GM21825 (cell line): ENCODE measurements around the gene QRICH2.
"Not testable (repeated sequence)": the region's sequence is repeated elsewhere in the genome, so short reads cannot be mapped to it uniquely, and the experiment has no call there.

Source experiments
- ATAC-seq: cut with Tn5 transposase; IDR thresholded peaks from one replicate; pipeline ENCODE4 v1.9.1; 2021; ENCODE audit warnings: mild to moderate bottlenecking, moderate library complexity; ENCODE audit not compliant: unreplicated experiment

Gene QRICH2

GRCh38 chr17:76250141-76250540 is 57.9 kb downstream of the QRICH2 start:
- no peak for ATAC-seq

GRCh38 chr17:76248013-76248782 is 59.9 kb downstream of the QRICH2 start:
- no peak for ATAC-seq

GRCh38 chr17:76247304-76247703 is 60.8 kb downstream of the QRICH2 start:
- ATAC-seq: no peak

- peak; percentile 92 for ATAC-seq
Measured at GRCh38 chr17:76246080-76247066, 61.7 kb downstream of the QRICH2 start.

GRCh38 chr17:76244721-76245120 is 63.4 kb downstream of the QRICH2 start:
- not testable (repeated sequence) for ATAC-seq

GRCh38 chr17:76243826-76244679 is 64.0 kb downstream of the QRICH2 start:
- no peak for ATAC-seq

- no peak for ATAC-seq
Measured at GRCh38 chr17:76241691-76242255, 66.3 kb downstream of the QRICH2 start.

GRCh38 chr17:76241204-76241538 is 66.9 kb downstream of the QRICH2 start:
- ATAC-seq: no peak

- ATAC-seq: no peak
Measured at GRCh38 chr17:76240461-76241203, 67.4 kb downstream of the QRICH2 start, which contains the start of gene RNF157. Gene RNF157, minus strand, starts transcription at chr17:76240493. Its CDS starts 253 bp downstream, at chr17:76240240.

- ATAC-seq: no peak
Measured at GRCh38 chr17:76239538-76240274, 68.4 kb downstream of the QRICH2 start.

- no peak for ATAC-seq
Measured at GRCh38 chr17:76238847-76239537, 69.1 kb downstream of the QRICH2 start.

GRCh38 chr17:76237859-76238313 is 70.2 kb downstream of the QRICH2 start:
- no peak for ATAC-seq

GRCh38 chr17:76236603-76237002 is 71.5 kb downstream of the QRICH2 start:
- ATAC-seq: no peak

GRCh38 chr17:76235883-76236282 is 72.2 kb downstream of the QRICH2 start:
- no peak for ATAC-seq

- no peak for ATAC-seq
Measured at GRCh38 chr17:76234354-76234679, 73.8 kb downstream of the QRICH2 start.

GRCh38 chr17:76233588-76234353 is 74.3 kb downstream of the QRICH2 start:
- no peak for ATAC-seq

- ATAC-seq: no peak
Measured at GRCh38 chr17:76232342-76232741, 75.7 kb downstream of the QRICH2 start.

- ATAC-seq: not testable (repeated sequence)
Measured at GRCh38 chr17:76226749-76227148, 81.3 kb downstream of the QRICH2 start.
